ENCODE data around the gene LGALS14. TPM values are rescaled to one million over a fixed set of nuclear protein-coding genes. Genes with fewer than 3 reads are reported as not detected.

Gene LGALS14
- total RNA-seq, 1 experiment from 2014 or later, result not detected

DNA sequence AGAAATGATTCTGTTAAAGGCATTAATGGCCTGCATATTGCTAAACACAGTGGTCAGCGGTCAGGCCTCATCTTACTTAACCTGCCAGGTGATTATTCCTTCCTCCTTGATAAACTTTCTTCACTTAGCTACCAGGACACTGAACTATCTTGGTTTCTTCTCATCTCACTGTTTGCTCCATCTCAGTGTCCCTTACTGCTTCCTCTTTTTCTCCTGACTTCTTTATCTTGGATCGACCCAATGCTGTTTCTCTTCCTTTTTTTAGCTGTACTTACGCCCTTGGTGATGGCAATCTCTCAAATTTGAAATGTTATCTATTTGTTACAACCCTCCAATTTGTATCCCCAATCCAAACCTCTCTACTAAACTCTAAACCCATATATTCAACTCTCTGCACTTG is 41.4 kb downstream of the LGALS14 start:
- H3K27me3 Mint-ChIP-seq (ENCODE audit: insufficient read depth, unreplicated experiment), result peaks cover 82% of the 10 kb centered on the region
- DNase-seq (ENCODE audit: unreplicated experiment), result no peak
- BruUV-seq (replicated peaks), result no TSS peak
- intact Hi-C loops (cut with micrococcal nuclease), result no loop called here
- no peak overlapping the region for H3K27ac Mint-ChIP-seq (ENCODE audit: low read depth, unreplicated experiment)
- TF ChIP-seq, protein P1, sequence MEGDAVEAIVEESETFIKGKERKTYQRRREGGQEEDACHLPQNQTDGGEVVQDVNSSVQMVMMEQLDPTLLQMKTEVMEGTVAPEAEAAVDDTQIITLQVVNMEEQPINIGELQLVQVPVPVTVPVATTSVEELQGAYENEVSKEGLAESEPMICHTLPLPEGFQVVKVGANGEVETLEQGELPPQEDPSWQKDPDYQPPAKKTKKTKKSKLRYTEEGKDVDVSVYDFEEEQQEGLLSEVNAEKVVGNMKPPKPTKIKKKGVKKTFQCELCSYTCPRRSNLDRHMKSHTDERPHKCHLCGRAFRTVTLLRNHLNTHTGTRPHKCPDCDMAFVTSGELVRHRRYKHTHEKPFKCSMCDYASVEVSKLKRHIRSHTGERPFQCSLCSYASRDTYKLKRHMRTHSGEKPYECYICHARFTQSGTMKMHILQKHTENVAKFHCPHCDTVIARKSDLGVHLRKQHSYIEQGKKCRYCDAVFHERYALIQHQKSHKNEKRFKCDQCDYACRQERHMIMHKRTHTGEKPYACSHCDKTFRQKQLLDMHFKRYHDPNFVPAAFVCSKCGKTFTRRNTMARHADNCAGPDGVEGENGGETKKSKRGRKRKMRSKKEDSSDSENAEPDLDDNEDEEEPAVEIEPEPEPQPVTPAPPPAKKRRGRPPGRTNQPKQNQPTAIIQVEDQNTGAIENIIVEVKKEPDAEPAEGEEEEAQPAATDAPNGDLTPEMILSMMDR (IDR thresholded peaks at IDR 0.05; ENCODE audit: unreplicated experiment), result no peak
- H3K4me1 Mint-ChIP-seq (ENCODE audit: insufficient read depth, unreplicated experiment), result no peaks in the 10 kb centered on the region
- ChIA-PET POLR2A (interaction anchor here (0.6 kb wide), 1 partner anchor 124 kb away, joined by 3 read pairs; no protein-coding TSS in a partner anchor), CTCF (interaction anchor here (1.3 kb wide), 1 partner anchor 43 kb away, joined by 3 read pairs; no protein-coding TSS in a partner anchor)
- no peak overlapping the region for H3K4me3 Mint-ChIP-seq (ENCODE audit: unreplicated experiment)
- no peaks in the 10 kb centered on the region for H3K9me3 Mint-ChIP-seq (ENCODE audit: unreplicated experiment)
- H3K36me3 Mint-ChIP-seq (ENCODE audit: insufficient read depth, unreplicated experiment), result no peaks in the 10 kb centered on the region

DNA sequence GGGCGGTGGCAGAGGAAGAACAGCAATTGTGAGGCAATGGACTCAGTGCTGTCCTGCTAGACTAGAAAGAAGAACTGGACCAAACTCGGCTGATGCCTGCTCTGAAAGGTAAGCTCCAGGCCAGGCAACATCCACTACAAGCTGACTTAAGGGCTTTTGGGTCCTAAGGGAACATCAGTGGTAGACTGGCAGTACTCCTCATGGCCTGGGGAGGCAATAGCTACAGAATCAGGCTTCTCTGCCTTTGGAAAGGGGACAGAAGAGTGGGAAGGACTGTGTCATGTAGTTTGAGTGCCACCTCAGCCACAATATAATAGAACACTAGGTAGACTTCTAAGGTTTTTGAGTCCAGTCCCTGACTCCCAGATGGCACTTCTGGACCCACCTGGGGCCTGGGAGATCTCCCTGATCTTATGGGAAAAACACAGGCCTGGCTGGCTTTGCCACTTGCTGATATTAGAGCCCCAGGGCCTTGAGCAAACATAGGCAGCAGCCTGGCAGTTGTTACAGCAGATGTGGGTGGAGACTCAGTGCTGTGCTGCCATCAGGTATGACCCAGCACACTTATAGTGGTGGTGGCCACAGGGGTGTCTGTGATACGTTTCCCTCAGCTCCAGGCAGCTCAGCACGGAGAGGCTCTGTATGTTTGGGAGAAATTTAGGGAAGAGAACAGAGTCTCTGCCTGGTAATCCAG is 42.7 kb downstream of the LGALS14 start:
- POLR2A ChIA-PET, result no interaction called here
- TF ChIP-seq, protein P1 (IDR thresholded peaks at IDR 0.05; ENCODE audit: unreplicated experiment), result no peak
- intact Hi-C loops (cut with micrococcal nuclease), result no loop called here
- Mint-ChIP-seq H3K9me3 (ENCODE audit: unreplicated experiment) (no peaks in the 10 kb centered on the region), H3K4me3 (ENCODE audit: unreplicated experiment) (no peak overlapping the region), H3K27ac (ENCODE audit: low read depth, unreplicated experiment) (no peak overlapping the region), H3K4me1 (ENCODE audit: insufficient read depth, unreplicated experiment) (no peaks in the 10 kb centered on the region), H3K36me3 (ENCODE audit: insufficient read depth, unreplicated experiment) (no peaks in the 10 kb centered on the region), H3K27me3 (ENCODE audit: insufficient read depth, unreplicated experiment) (peaks cover 72% of the 10 kb centered on the region)
- CTCF ChIA-PET, result no interaction called here
- no TSS peak for BruUV-seq (replicated peaks)
- DNase-seq (ENCODE audit: unreplicated experiment), result no peak

DNA sequence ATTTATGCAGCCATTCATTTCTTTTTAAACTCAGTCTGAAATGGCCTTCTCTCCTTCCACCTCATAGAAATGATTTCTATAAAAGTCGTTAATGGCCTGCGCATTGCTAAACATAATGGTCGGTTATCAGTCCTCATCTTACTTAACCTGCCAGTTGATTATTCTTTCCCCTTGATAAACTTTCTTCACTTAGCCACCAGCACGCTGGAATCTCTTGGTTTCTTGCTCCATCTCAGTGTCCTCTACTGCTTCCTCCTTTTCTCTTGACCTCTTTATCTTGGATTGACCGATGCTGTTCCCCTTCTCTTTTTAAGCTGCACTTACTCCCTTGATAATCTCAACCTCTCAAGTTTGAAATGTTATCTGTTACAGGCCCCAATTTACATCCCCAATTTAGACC is 45.7 kb downstream of the LGALS14 start:
- H3K36me3 Mint-ChIP-seq (ENCODE audit: insufficient read depth, unreplicated experiment), result no peaks in the 10 kb centered on the region
- H3K27me3 Mint-ChIP-seq (ENCODE audit: insufficient read depth, unreplicated experiment), result peaks cover 42% of the 10 kb centered on the region
- no peaks in the 10 kb centered on the region for H3K9me3 Mint-ChIP-seq (ENCODE audit: unreplicated experiment)
- TF ChIP-seq, protein P1 (IDR thresholded peaks at IDR 0.05; ENCODE audit: unreplicated experiment), result no peak
- BruUV-seq (replicated peaks), result no TSS peak
- ChIA-PET POLR2A (no interaction called here), CTCF (interaction anchor here (0.6 to 1.2 kb wide), 2 partner anchors 16 to 65 kb away, joined by 3 to 4 read pairs; no protein-coding TSS in a partner anchor)
- no peak for DNase-seq (ENCODE audit: unreplicated experiment)
- H3K4me1 Mint-ChIP-seq (ENCODE audit: insufficient read depth, unreplicated experiment), result no peaks in the 10 kb centered on the region
- intact Hi-C loops (cut with micrococcal nuclease), result no loop called here
- no peak overlapping the region for H3K4me3 Mint-ChIP-seq (ENCODE audit: unreplicated experiment)
- no peak overlapping the region for H3K27ac Mint-ChIP-seq (ENCODE audit: low read depth, unreplicated experiment)

- Mint-ChIP-seq H3K4me3 (ENCODE audit: unreplicated experiment) (no peak overlapping the region), H3K9me3 (ENCODE audit: unreplicated experiment) (no peaks in the 10 kb centered on the region), H3K27ac (ENCODE audit: low read depth, unreplicated experiment) (no peak overlapping the region), H3K4me1 (ENCODE audit: insufficient read depth, unreplicated experiment) (no peaks in the 10 kb centered on the region), H3K36me3 (ENCODE audit: insufficient read depth, unreplicated experiment) (no peaks in the 10 kb centered on the region), H3K27me3 (ENCODE audit: insufficient read depth, unreplicated experiment) (peaks cover 23% of the 10 kb centered on the region)
- TF ChIP-seq, protein P1 (IDR thresholded peaks at IDR 0.05; ENCODE audit: unreplicated experiment), result no peak
- no peak for DNase-seq (ENCODE audit: unreplicated experiment)
- BruUV-seq (replicated peaks), result no TSS peak
- CTCF ChIA-PET, result interaction anchor here (2.5 kb wide), 1 partner anchor 12 kb away, joined by 8 read pairs; no protein-coding TSS in a partner anchor
- intact Hi-C loops (cut with micrococcal nuclease), result no loop called here
- POLR2A ChIA-PET, result no interaction called here
Observed at GRCh38 chr19:39752390-39752789, 48.1 kb downstream of the LGALS14 start.

All from MCF 10A (cell line).